Superior temporal gyrus (tissue), 1 donor: Measurements from ENCODE around the gene PNLIPRP2.
A peak's percentile ranks its signal among the peaks of the same experiment; 100 is the strongest.

ENCODE experiments used
- DNase-seq: peaks from one replicate; pipeline ENCODE4 v3.0.0-alpha.2; 2016; ENCODE audit errors: extremely low spot score

Gene PNLIPRP2

GRCh38 chr10:116683166-116683565 lies 62.4 kb downstream of the PNLIPRP2 start:
- no peak for DNase-seq

- no peak for DNase-seq
Measured at GRCh38 chr10:116683821-116684220, 63.1 kb downstream of the PNLIPRP2 start.

- no peak for DNase-seq
Measured at GRCh38 chr10:116684781-116685180, 64.0 kb downstream of the PNLIPRP2 start.

- DNase-seq = no peak
Measured at GRCh38 chr10:116685807-116686206, 65.1 kb downstream of the PNLIPRP2 start.

GRCh38 chr10:116686632-116687031 lies 65.9 kb downstream of the PNLIPRP2 start:
- DNase-seq = no peak

GRCh38 chr10:116687633-116688032 lies 66.9 kb downstream of the PNLIPRP2 start:
- DNase-seq = no peak

GRCh38 chr10:116688241-116688711 lies 67.5 kb downstream of the PNLIPRP2 start:
- DNase-seq = peak; percentile 66

GRCh38 chr10:116688741-116689495 lies 68.2 kb downstream of the PNLIPRP2 start:
- no peak for DNase-seq

GRCh38 chr10:116689744-116690143 lies 69.0 kb downstream of the PNLIPRP2 start:
- DNase-seq = no peak

GRCh38 chr10:116690356-116691322 lies 69.9 kb downstream of the PNLIPRP2 start:
- DNase-seq = peak; percentile 78

- no peak for DNase-seq
Measured at GRCh38 chr10:116691635-116692034, 70.9 kb downstream of the PNLIPRP2 start.

- DNase-seq = no peak
Measured at GRCh38 chr10:116692225-116692624, 71.5 kb downstream of the PNLIPRP2 start.

- no peak for DNase-seq
Measured at GRCh38 chr10:116694243-116694926, 73.6 kb downstream of the PNLIPRP2 start.
